Natural killer cell (primary cell): Measurements from ENCODE around the gene KLK15. TPM values are rescaled to one million over a fixed set of nuclear protein-coding genes. Genes with fewer than 3 reads are reported as not detected.

Experiments used
- ATAC-seq, 3 donors: fragments of 150-1000 bp in 2 of 3; fragments of 200-7000 bp in 1 of 3; cut with Tn5 transposase; 1 replicate in 1 of 3; 2 replicates in 2 of 3; pipeline ENCODE4 v1.10.0; 2021; ENCODE audit warnings: mild to moderate bottlenecking in 2 of 3, moderate library complexity in 2 of 3
- DNase-seq, 2 donors: peaks; one replicate each; pipeline versions ENCODE4 v3.0.0 to v3.0.0-alpha.2; 2013 to 2021; ENCODE audit warnings: mixed read lengths in 1 of 2
- H3K27ac ChIP-seq: one replicate; pipeline ENCODE4 v1.5.1; 2013; ENCODE audit warnings: mild to moderate bottlenecking, low read length
- H3K27me3 ChIP-seq: one replicate; pipeline ENCODE4 v1.6.1; 2013; ENCODE audit warnings: low read length; ENCODE audit not compliant: control insufficient read depth, insufficient read depth
- H3K36me3 ChIP-seq: one replicate; pipeline ENCODE4 v1.6.1; 2013; ENCODE audit warnings: low read length; ENCODE audit not compliant: control insufficient read depth, insufficient read depth
- H3K4me1 ChIP-seq: one replicate; pipeline ENCODE4 v1.6.1; 2013; ENCODE audit warnings: low read length; ENCODE audit not compliant: control insufficient read depth, insufficient read depth
- H3K4me3 ChIP-seq: one replicate; pipeline ENCODE4 v1.5.1; 2013; ENCODE audit warnings: low read length
- H3K9me3 ChIP-seq: one replicate; pipeline ENCODE4 v1.6.1; 2013; ENCODE audit warnings: low read length; ENCODE audit not compliant: control insufficient read depth, insufficient read depth
- H3K27ac Mint-ChIP-seq, 2 donors: one replicate each; pipeline ENCODE4 v1.8.0; 2022; ENCODE audit warnings: mild to moderate bottlenecking in 2 of 2, mixed read lengths in 2 of 2, moderate library complexity in 1 of 2
- H3K27me3 Mint-ChIP-seq, 2 donors: one replicate each; pipeline ENCODE4 v1.8.0; 2022; ENCODE audit warnings: low read depth in 2 of 2, mixed read lengths in 2 of 2
- H3K36me3 Mint-ChIP-seq: one replicate; pipeline ENCODE4 v1.8.0; 2022; ENCODE audit warnings: mixed read lengths
- H3K4me1 Mint-ChIP-seq, 2 donors: one replicate each; pipeline ENCODE4 v1.8.0; 2022; ENCODE audit warnings: mixed read lengths in 2 of 2
- H3K4me3 Mint-ChIP-seq: one replicate; pipeline ENCODE4 v1.8.0; 2022; ENCODE audit warnings: mild to moderate bottlenecking, moderate library complexity, mixed read lengths
- H3K9me3 Mint-ChIP-seq, 2 donors: one replicate each; pipeline ENCODE4 v1.8.0; 2022; ENCODE audit warnings: mixed read lengths in 2 of 2
- CTCF ChIP-seq: fragments of 200-600 bp; IDR thresholded peaks from one replicate; pipeline ENCODE4 v1.8.0; 2022; ENCODE audit warnings: antibody characterized with exemption
- WGBS: methylation state at CpG from one replicate; pipeline ENCODE4 v1.1.7; 2013; ENCODE audit warnings: missing lambda C conversion rate; ENCODE audit not compliant: insufficient coverage; 5-methylcytosine and 5-hydroxymethylcytosine counted together
- intact Hi-C: fragments of 100-400 bp; cut with micrococcal nuclease; formaldehyde crosslinking; loops from one replicate; pipeline ENCODE4 v1.14.2; 2022
- total RNA-seq, 4 donors: library from RNA; stranded (reverse); fragments of 120-200 nt in 1 of 4; gene quantifications; one replicate each; pipeline versions ENCODE4 v1.2.3 to v1.2.4, GENCODE V29; 2013 to 2022

KLK15 gene
- total RNA-seq, 3 donors from 2014 or later (not counting 1 experiment from before 2014, with no cell fraction given) = not detected

- TF ChIP-seq CTCF = no peak
- no peaks in the 10 kb centered on the region for H3K36me3 Mint-ChIP-seq
- H3K9me3 ChIP-seq = no peaks in the 10 kb centered on the region
- intact Hi-C loops = no loop called here
- ATAC-seq = no peak
- H3K4me3 ChIP-seq = no peak overlapping the region
- 73% methylated on average over 5 of the region's 5 CpGs for WGBS
- no peaks in the 10 kb centered on the region for H3K4me1 ChIP-seq
- H3K9me3 Mint-ChIP-seq = no peaks in the 10 kb centered on the region
- DNase-seq = no peak
- no peaks in the 10 kb centered on the region for H3K27me3 ChIP-seq
- no peaks in the 10 kb centered on the region for H3K4me1 Mint-ChIP-seq
- H3K27me3 Mint-ChIP-seq = peaks cover 18 to 26% of the 10 kb centered on the region in 2 donors
- H3K27ac Mint-ChIP-seq = no peak overlapping the region
- no peak overlapping the region for H3K27ac ChIP-seq
- no peaks in the 10 kb centered on the region for H3K36me3 ChIP-seq
- no peak overlapping the region for H3K4me3 Mint-ChIP-seq
Measured at GRCh38 chr19:50829801-50830200, 3.6 kb downstream of the KLK15 start.

- TF ChIP-seq CTCF = no peak
- H3K4me3 Mint-ChIP-seq = no peak overlapping the region
- H3K36me3 ChIP-seq = no peaks in the 10 kb centered on the region
- no peaks in the 10 kb centered on the region for H3K4me1 Mint-ChIP-seq
- no peak for DNase-seq
- no peak overlapping the region for H3K27ac ChIP-seq
- no peak overlapping the region for H3K4me3 ChIP-seq
- no peaks in the 10 kb centered on the region for H3K27me3 ChIP-seq
- no peaks in the 10 kb centered on the region for H3K4me1 ChIP-seq
- 84% methylated on average over 13 of the region's 14 CpGs for WGBS
- no peaks in the 10 kb centered on the region for H3K9me3 ChIP-seq
- H3K27me3 Mint-ChIP-seq = peaks cover 13 to 24% of the 10 kb centered on the region in 2 donors
- intact Hi-C loops = no loop called here
- H3K9me3 Mint-ChIP-seq = no peaks in the 10 kb centered on the region
- no peak for ATAC-seq
- H3K27ac Mint-ChIP-seq = no peak overlapping the region
- H3K36me3 Mint-ChIP-seq = no peaks in the 10 kb centered on the region
Measured at GRCh38 chr19:50827476-50827875, 5.9 kb downstream of the KLK15 start.

- H3K4me3 ChIP-seq = no peak overlapping the region
- no peaks in the 10 kb centered on the region for H3K4me1 ChIP-seq
- H3K27ac ChIP-seq = no peak overlapping the region
- no peak for TF ChIP-seq CTCF
- no peaks in the 10 kb centered on the region for H3K36me3 ChIP-seq
- H3K27ac Mint-ChIP-seq = no peak overlapping the region
- H3K4me3 Mint-ChIP-seq = no peak overlapping the region
- H3K27me3 ChIP-seq = no peaks in the 10 kb centered on the region
- WGBS = 73% methylated on average over 43 of the region's 43 CpGs
- no peaks in the 10 kb centered on the region for H3K9me3 Mint-ChIP-seq
- intact Hi-C loops = no loop called here
- ATAC-seq (no peak), DNase-seq (no peak)
- H3K36me3 Mint-ChIP-seq = no peaks in the 10 kb centered on the region
- H3K9me3 ChIP-seq = no peaks in the 10 kb centered on the region
- no peaks in the 10 kb centered on the region for H3K4me1 Mint-ChIP-seq
- H3K27me3 Mint-ChIP-seq = peaks cover 21 to 31% of the 10 kb centered on the region in 2 donors
Measured at GRCh38 chr19:50826492-50827240, 6.7 kb downstream of the KLK15 start.
